Effector memory CD8-positive, alpha-beta T cell (primary cell): ENCODE data around the gene PACRG.

Experiments
- ATAC-seq: fragments of 150-1000 bp; cut with Tn5 transposase; replicated peaks from 2 replicates; pipeline ENCODE4 v1.10.0; 2021; ENCODE audit warnings: mild to moderate bottlenecking, moderate library complexity
- DNase-seq, 3 experiments: peaks; one replicate each; pipeline ENCODE4 v3.0.0; 2021
- H3K27ac Mint-ChIP-seq, 2 donors: one replicate each; pipeline ENCODE4 v1.8.0; 2022; ENCODE audit warnings: mild to moderate bottlenecking in 2 of 2, mixed read lengths in 2 of 2, moderate library complexity in 2 of 2
- H3K27me3 Mint-ChIP-seq, 2 donors: one replicate each; pipeline ENCODE4 v1.8.0; 2022; ENCODE audit warnings: mixed read lengths in 2 of 2
- H3K36me3 Mint-ChIP-seq: one replicate; pipeline ENCODE4 v1.8.0; 2022; ENCODE audit warnings: mild to moderate bottlenecking, moderate library complexity, mixed read lengths; ENCODE audit not compliant: insufficient read depth
- H3K4me1 Mint-ChIP-seq, 2 donors: one replicate each; pipeline ENCODE4 v1.8.0; 2022; ENCODE audit warnings: low read depth in 2 of 2, mixed read lengths in 2 of 2
- H3K4me3 Mint-ChIP-seq, 2 donors: one replicate each; pipeline ENCODE4 v1.8.0; 2022; ENCODE audit warnings: mild to moderate bottlenecking in 2 of 2, mixed read lengths in 2 of 2, moderate library complexity in 2 of 2
- H3K9me3 Mint-ChIP-seq, 2 donors: one replicate each; pipeline ENCODE4 v1.8.0; 2022; ENCODE audit warnings: mixed read lengths in 2 of 2

Gene PACRG

GRCh38 chr6:162719528-162719927 lies 8.2 kb upstream of the PACRG start:
- DNase-seq: no peak
- no peak overlapping the region for H3K4me3 Mint-ChIP-seq

GRCh38 chr6:162721404-162721687 lies 6.4 kb upstream of the PACRG start:
- Mint-ChIP-seq H3K27ac (no peak overlapping the region), H3K9me3 (peaks cover 4 to 7% of the 10 kb centered on the region in 2 donors), H3K36me3 (peaks cover 2% of the 10 kb centered on the region), H3K4me1 (peaks cover 0 to under 1% of the 10 kb centered on the region in 2 donors), H3K4me3 (no peak overlapping the region), H3K27me3 (no peaks in the 10 kb centered on the region)
- ATAC-seq (no peak), DNase-seq (no peak)

More at GRCh38 chr6:162719528-162719927, 8.2 kb upstream of the PACRG start:
- H3K27me3 Mint-ChIP-seq: no peaks in the 10 kb centered on the region
- peaks cover 2% of the 10 kb centered on the region for H3K36me3 Mint-ChIP-seq
- ATAC-seq: no peak
- peaks cover 4 to 7% of the 10 kb centered on the region in 2 donors for H3K9me3 Mint-ChIP-seq
- no peaks in the 10 kb centered on the region for H3K4me1 Mint-ChIP-seq
- no peak overlapping the region for H3K27ac Mint-ChIP-seq

GRCh38 chr6:162722226-162722625 lies 5.5 kb upstream of the PACRG start:
- Mint-ChIP-seq H3K27me3 (no peaks in the 10 kb centered on the region), H3K27ac (no peak overlapping the region), H3K9me3 (peaks cover 0 to 2% of the 10 kb centered on the region in 2 donors), H3K4me1 (peaks cover 6 to 8% of the 10 kb centered on the region in 2 donors), H3K36me3 (peaks cover 7% of the 10 kb centered on the region), H3K4me3 (no peak overlapping the region)
- DNase-seq (no peak), ATAC-seq (no peak)

GRCh38 chr6:162722633-162723032 lies 5.1 kb upstream of the PACRG start:
- Mint-ChIP-seq H3K36me3 (peaks cover 8% of the 10 kb centered on the region), H3K4me1 (peaks cover 6 to 8% of the 10 kb centered on the region in 2 donors), H3K9me3 (peaks cover 0 to 2% of the 10 kb centered on the region in 2 donors), H3K4me3 (no peak overlapping the region), H3K27me3 (no peaks in the 10 kb centered on the region), H3K27ac (no peak overlapping the region)
- ATAC-seq (no peak), DNase-seq (no peak)

- Mint-ChIP-seq H3K4me1 (peaks cover 11 to 12% of the 10 kb centered on the region in 2 donors), H3K36me3 (peaks cover 14% of the 10 kb centered on the region), H3K27me3 (no peaks in the 10 kb centered on the region), H3K4me3 (peak overlapping the region; percentile 89 to 94), H3K9me3 (peaks cover 0 to 2% of the 10 kb centered on the region in 2 donors), H3K27ac (peak overlapping the region; percentile 93 to 98)
- ATAC-seq (peak; percentile 1), DNase-seq (no peak)
Measured at GRCh38 chr6:162726947-162727321, 840 bp upstream of the PACRG start.

- ATAC-seq: no peak
- H3K4me1 Mint-ChIP-seq: peaks cover 11 to 12% of the 10 kb centered on the region in 2 donors
- H3K4me3 Mint-ChIP-seq: peak overlapping the region; percentile 89 to 94
- peak overlapping the region; percentile 93 to 98 for H3K27ac Mint-ChIP-seq
- DNase-seq: no peak
- H3K9me3 Mint-ChIP-seq: peaks cover 0 to 2% of the 10 kb centered on the region in 2 donors
- peaks cover 11% of the 10 kb centered on the region for H3K36me3 Mint-ChIP-seq
- no peaks in the 10 kb centered on the region for H3K27me3 Mint-ChIP-seq
Measured at GRCh38 chr6:162728197-162728596, 423 bp downstream of the PACRG start.

GRCh38 chr6:162728706-162729105 lies 932 bp downstream of the PACRG start:
- Mint-ChIP-seq H3K4me3 (peak overlapping the region in 1 of 2 donors; percentile 94), H3K36me3 (peaks cover 11% of the 10 kb centered on the region), H3K4me1 (peaks cover 12 to 15% of the 10 kb centered on the region in 2 donors), H3K27me3 (no peaks in the 10 kb centered on the region), H3K9me3 (peaks cover 0 to 2% of the 10 kb centered on the region in 2 donors), H3K27ac (peak overlapping the region; percentile 93 to 98)
- no peak for ATAC-seq
- DNase-seq: no peak

GRCh38 chr6:162730502-162730901 lies 2.7 kb downstream of the PACRG start:
- ATAC-seq: no peak
- Mint-ChIP-seq H3K27me3 (no peaks in the 10 kb centered on the region), H3K4me1 (peaks cover 12 to 17% of the 10 kb centered on the region in 2 donors), H3K27ac (no peak overlapping the region), H3K9me3 (peaks cover 0 to 2% of the 10 kb centered on the region in 2 donors), H3K36me3 (peaks cover 11% of the 10 kb centered on the region), H3K4me3 (no peak overlapping the region)
- DNase-seq: no peak

- H3K4me1 Mint-ChIP-seq: peaks cover 0 to 6% of the 10 kb centered on the region in 2 donors
- no peak overlapping the region for H3K27ac Mint-ChIP-seq
- peaks cover 0 to 2% of the 10 kb centered on the region in 2 donors for H3K9me3 Mint-ChIP-seq
- peak overlapping the region in 1 of 2 donors; percentile 2 for H3K4me3 Mint-ChIP-seq
- DNase-seq: no peak
- ATAC-seq: peak; percentile 36
- H3K27me3 Mint-ChIP-seq: no peaks in the 10 kb centered on the region
- H3K36me3 Mint-ChIP-seq: no peaks in the 10 kb centered on the region
Measured at GRCh38 chr6:162733489-162733888, 5.7 kb downstream of the PACRG start.

- Mint-ChIP-seq H3K4me1 (peaks cover 0 to 6% of the 10 kb centered on the region in 2 donors), H3K27me3 (peaks cover 0 to 8% of the 10 kb centered on the region in 2 donors), H3K9me3 (peaks cover 0 to 2% of the 10 kb centered on the region in 2 donors), H3K4me3 (no peak overlapping the region), H3K27ac (no peak overlapping the region), H3K36me3 (no peaks in the 10 kb centered on the region)
- DNase-seq (no peak), ATAC-seq (no peak)
Measured at GRCh38 chr6:162736961-162737360, 9.2 kb downstream of the PACRG start.

GRCh38 chr6:162750776-162751175 lies 23.0 kb downstream of the PACRG start:
- Mint-ChIP-seq H3K9me3 (no peaks in the 10 kb centered on the region), H3K27me3 (no peaks in the 10 kb centered on the region), H3K4me3 (no peak overlapping the region), H3K4me1 (no peaks in the 10 kb centered on the region), H3K27ac (no peak overlapping the region), H3K36me3 (no peaks in the 10 kb centered on the region)
- no peak for DNase-seq
- no peak for ATAC-seq

GRCh38 chr6:162751211-162751859 lies 23.6 kb downstream of the PACRG start:
- Mint-ChIP-seq H3K9me3 (no peaks in the 10 kb centered on the region), H3K27ac (no peak overlapping the region), H3K4me1 (no peaks in the 10 kb centered on the region), H3K4me3 (no peak overlapping the region), H3K36me3 (no peaks in the 10 kb centered on the region), H3K27me3 (no peaks in the 10 kb centered on the region)
- DNase-seq (no peak), ATAC-seq (no peak)

- no peak overlapping the region for H3K27ac Mint-ChIP-seq
- H3K4me3 Mint-ChIP-seq: no peak overlapping the region
- no peak for DNase-seq
- no peaks in the 10 kb centered on the region for H3K36me3 Mint-ChIP-seq
- no peaks in the 10 kb centered on the region for H3K4me1 Mint-ChIP-seq
- no peaks in the 10 kb centered on the region for H3K9me3 Mint-ChIP-seq
- H3K27me3 Mint-ChIP-seq: no peaks in the 10 kb centered on the region
- ATAC-seq: no peak
Measured at GRCh38 chr6:162753775-162754174, 26.0 kb downstream of the PACRG start.

- Mint-ChIP-seq H3K36me3 (no peaks in the 10 kb centered on the region), H3K4me3 (no peak overlapping the region), H3K27me3 (peaks cover 0 to 8% of the 10 kb centered on the region in 2 donors), H3K27ac (no peak overlapping the region), H3K9me3 (peaks cover 0 to 4% of the 10 kb centered on the region in 2 donors), H3K4me1 (peaks cover 0 to 2% of the 10 kb centered on the region in 2 donors)
- DNase-seq (no peak), ATAC-seq (no peak)
Measured at GRCh38 chr6:162770136-162770535, 42.4 kb downstream of the PACRG start.
